ENCODE results near the gene TM9SF1.

TM9SF1 gene

DNA sequence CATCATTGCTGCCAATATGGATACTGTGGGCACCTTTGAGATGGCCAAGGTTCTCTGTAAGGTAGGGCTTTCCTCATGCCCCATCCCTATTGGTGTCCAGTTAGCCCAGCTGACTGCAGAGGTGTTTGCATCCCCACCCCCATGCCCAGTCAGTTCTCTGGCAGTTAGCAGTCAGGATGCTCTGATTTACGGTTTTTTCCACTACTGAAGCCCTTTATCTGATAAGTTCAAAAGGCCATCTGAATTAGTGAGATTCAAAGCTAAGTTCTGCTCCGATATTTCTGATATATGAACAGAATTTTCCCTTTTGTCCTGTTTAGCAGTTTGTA lies 38.3 kb upstream of the TM9SF1 start:
- Histone ChIP-seq H2AFZ (ENCODE audit: low read depth, low read length) (no peak overlapping the region), H3K4me1 (ENCODE audit: control insufficient read depth, insufficient read depth, low read depth, low read length) (peaks cover 12% of the 10 kb centered on the region), H3K4me2 (ENCODE audit: low read length, poor library complexity, severe bottlenecking) (peak overlapping the region; percentile 70), H4K91ac (ENCODE audit: low read length) (no peak overlapping the region), H3K23ac (ENCODE audit: low read length in 2 of 2) (no peak overlapping the region), H2BK15ac (ENCODE audit: low read depth, poor library complexity, severe bottlenecking) (no peak overlapping the region), H3K9me3 (ENCODE audit: control insufficient read depth, low read length) (no peaks in the 10 kb centered on the region), H3K18ac (ENCODE audit: low read depth in 1 of 2, low read length in 2 of 2) (no peak overlapping the region), H2BK5ac (ENCODE audit: low read depth, low read length, poor library complexity, severe bottlenecking) (no peak overlapping the region), H3K79me1 (replicated peaks; ENCODE audit: low read length, poor library complexity, severe bottlenecking) (peaks cover 29% of the 10 kb centered on the region), H3K36me3 (ENCODE audit: control insufficient read depth in 1 of 2, insufficient read depth in 2 of 2, low read depth in 1 of 2, low read length in 2 of 2) (peaks cover 24 to 51% of the 10 kb centered on the region in 2 experiments), H3K4ac (ENCODE audit: low read depth in 1 of 2, low read length in 2 of 2) (peak overlapping the region in 1 of 2 experiments; percentile 95), H3K27ac (ENCODE audit: low read length, poor library complexity, severe bottlenecking) (no peak overlapping the region), H4K8ac (ENCODE audit: low read length) (peak overlapping the region; percentile 93), H3K14ac (ENCODE audit: low read length in 2 of 2) (no peak overlapping the region), H2BK12ac (ENCODE audit: low read length in 2 of 2) (peak overlapping the region; percentile 1 to 45), H3K4me3 (ENCODE audit: insufficient read depth in 1 of 2, low read depth in 1 of 2, low read length in 2 of 2) (peak overlapping the region in 1 of 2 experiments; percentile 99), H2AK5ac (ENCODE audit: low read length, severe bottlenecking) (peak overlapping the region; percentile 64), H3K9ac (ENCODE audit: low read length) (peak overlapping the region; percentile 98), H2BK120ac (ENCODE audit: low read depth, low read length) (no peak overlapping the region), H3K27me3 (ENCODE audit: control insufficient read depth in 1 of 2, insufficient read depth in 1 of 2, low read length in 2 of 2) (no peaks in the 10 kb centered on the region)
- 86% methylated on average over 2 of the region's 2 CpGs for WGBS
- DNase-seq: no peak

DNA sequence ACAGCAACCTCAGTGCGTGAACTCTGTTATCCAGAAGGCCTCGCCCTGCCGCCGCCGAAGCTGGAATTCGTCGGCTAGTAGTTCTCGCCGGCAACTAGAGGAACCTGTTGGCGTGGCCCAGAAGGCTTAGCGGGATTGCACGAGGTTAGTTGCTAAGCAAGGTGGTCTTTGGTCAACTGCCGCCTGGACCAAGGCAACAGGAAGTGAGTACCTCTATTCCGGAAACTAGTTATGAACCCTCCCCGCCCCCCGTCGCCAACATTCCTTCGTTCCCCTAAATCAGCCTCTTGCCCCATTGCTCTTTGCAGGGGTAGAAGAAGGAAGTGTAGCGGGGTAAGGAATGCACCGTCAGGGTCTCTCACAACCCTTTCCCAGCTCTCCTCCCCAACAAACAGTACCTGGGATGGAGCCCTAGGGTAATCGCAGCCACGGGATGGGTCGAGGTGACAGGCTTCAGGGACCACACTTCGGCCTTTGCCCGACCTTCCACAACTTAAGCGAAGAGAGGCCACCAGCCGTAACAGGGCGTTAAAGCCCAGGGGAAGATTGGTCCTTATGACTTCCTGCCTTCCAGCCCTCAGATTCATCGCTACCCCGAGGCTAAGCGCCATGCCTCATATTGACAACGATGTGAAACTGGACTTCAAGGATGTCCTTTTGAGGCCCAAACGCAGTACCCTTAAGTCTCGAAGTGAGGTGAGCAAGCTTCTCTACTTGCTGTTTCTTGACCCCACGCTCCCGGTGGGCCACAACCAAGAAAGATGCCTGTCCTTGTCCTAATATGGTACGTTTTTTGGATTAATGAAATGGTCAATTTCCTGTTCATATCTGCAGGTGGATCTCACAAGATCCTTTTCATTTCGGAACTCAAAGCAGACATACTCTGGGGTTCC lies 37.6 kb upstream of the TM9SF1 start, which contains the start of gene GMPR2:
Gene GMPR2, plus strand, starts transcription at position 285 of the 893 bp plus-strand sequence. Its CDS starts 325 bp downstream, at position 610.
- Histone ChIP-seq H3K9me3 (ENCODE audit: control insufficient read depth, low read length) (no peaks in the 10 kb centered on the region), H2BK120ac (ENCODE audit: low read depth, low read length) (peak within 1 kb of the TSS; percentile 77), H4K8ac (ENCODE audit: low read length) (peak within 1 kb of the TSS; percentile 93), H2BK15ac (ENCODE audit: low read depth, poor library complexity, severe bottlenecking) (peak within 1 kb of the TSS; percentile 90), H3K27me3 (ENCODE audit: control insufficient read depth in 1 of 2, insufficient read depth in 1 of 2, low read length in 2 of 2) (no peaks in the 10 kb centered on the region), H3K9ac (ENCODE audit: low read length) (peak within 1 kb of the TSS; percentile 98), H3K4me2 (ENCODE audit: low read length, poor library complexity, severe bottlenecking) (peak within 1 kb of the TSS; percentile 75), H3K4me1 (ENCODE audit: control insufficient read depth, insufficient read depth, low read depth, low read length) (peaks cover 9% of the 10 kb centered on the region), H3K14ac (ENCODE audit: low read length in 2 of 2) (peak within 1 kb of the TSS in 1 of 2 experiments; percentile 85), H3K4ac (ENCODE audit: low read depth in 1 of 2, low read length in 2 of 2) (peak within 1 kb of the TSS; percentile 95 to 97), H2BK12ac (ENCODE audit: low read length in 2 of 2) (peak within 1 kb of the TSS; percentile 1 to 45), H3K23ac (ENCODE audit: low read length in 2 of 2) (peak within 1 kb of the TSS in 1 of 2 experiments; percentile 37), H4K91ac (ENCODE audit: low read length) (peak within 1 kb of the TSS; percentile 88), H3K18ac (ENCODE audit: low read depth in 1 of 2, low read length in 2 of 2) (peak within 1 kb of the TSS; percentile 96), H3K4me3 (ENCODE audit: insufficient read depth in 1 of 2, low read depth in 1 of 2, low read length in 2 of 2) (peak within 1 kb of the TSS; percentile 83 to 99), H3K79me1 (replicated peaks; ENCODE audit: low read length, poor library complexity, severe bottlenecking) (peaks cover 26% of the 10 kb centered on the region), H2AFZ (ENCODE audit: low read depth, low read length) (peak within 1 kb of the TSS; percentile 74), H2AK5ac (ENCODE audit: low read length, severe bottlenecking) (peak within 1 kb of the TSS; percentile 64), H3K27ac (ENCODE audit: low read length, poor library complexity, severe bottlenecking) (peak within 1 kb of the TSS; percentile 99), H3K36me3 (ENCODE audit: control insufficient read depth in 1 of 2, insufficient read depth in 2 of 2, low read depth in 1 of 2, low read length in 2 of 2) (peaks cover 24 to 51% of the 10 kb centered on the region in 2 experiments), H2BK5ac (ENCODE audit: low read depth, low read length, poor library complexity, severe bottlenecking) (peak within 1 kb of the TSS; percentile 80)
- DNase-seq: peak; percentile 26
- 10% methylated on average over 33 of the region's 38 CpGs for WGBS

DNA sequence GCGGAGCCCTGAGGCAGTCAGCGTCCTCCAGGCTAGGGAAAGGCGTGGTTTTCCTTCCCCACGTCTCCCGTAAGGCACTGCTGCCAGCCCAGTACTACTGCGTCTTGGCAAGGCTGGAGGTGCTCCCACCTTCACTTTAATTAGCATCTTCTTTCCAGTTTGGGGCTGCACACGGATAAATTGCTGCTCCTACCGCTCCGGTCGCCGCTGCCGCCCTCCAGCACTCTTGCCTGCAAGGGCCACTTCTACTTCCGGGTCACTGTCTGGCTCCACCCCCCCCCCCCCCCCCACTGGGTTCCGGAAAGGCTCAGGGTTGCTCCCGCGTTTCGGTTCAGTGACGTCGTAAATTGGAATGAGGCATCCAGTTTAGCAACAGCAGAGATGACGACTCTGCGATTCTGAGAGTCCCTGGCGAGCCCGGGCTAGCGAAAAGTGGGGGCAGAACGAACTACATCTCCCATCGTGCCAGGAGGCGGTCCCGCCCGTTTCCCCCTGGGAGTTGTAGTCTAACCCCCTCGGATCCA lies 36.9 kb upstream of the TM9SF1 start, which contains the start of gene NEDD8:
Gene NEDD8, minus strand, starts transcription at position 247 of the 524 bp plus-strand sequence. Its CDS starts 100 bp downstream, at position 147.
- Histone ChIP-seq H2BK120ac (ENCODE audit: low read depth, low read length) (peak within 1 kb of the TSS; percentile 77), H3K9me3 (ENCODE audit: control insufficient read depth, low read length) (no peaks in the 10 kb centered on the region)

More for the DNA sequence above, 36.9 kb upstream of the TM9SF1 start, which contains the start of gene NEDD8:
- Histone ChIP-seq H3K18ac (ENCODE audit: low read depth in 1 of 2, low read length in 2 of 2) (peak within 1 kb of the TSS; percentile 96), H4K91ac (ENCODE audit: low read length) (peak within 1 kb of the TSS; percentile 89), H2BK5ac (ENCODE audit: low read depth, low read length, poor library complexity, severe bottlenecking) (peak within 1 kb of the TSS; percentile 80), H3K4me1 (ENCODE audit: control insufficient read depth, insufficient read depth, low read depth, low read length) (peaks cover 9% of the 10 kb centered on the region), H3K9ac (ENCODE audit: low read length) (peak within 1 kb of the TSS; percentile 98), H4K8ac (ENCODE audit: low read length) (peak within 1 kb of the TSS; percentile 93), H3K79me1 (replicated peaks; ENCODE audit: low read length, poor library complexity, severe bottlenecking) (peaks cover 21% of the 10 kb centered on the region), H3K27ac (ENCODE audit: low read length, poor library complexity, severe bottlenecking) (peak within 1 kb of the TSS; percentile 99), H3K36me3 (ENCODE audit: control insufficient read depth in 1 of 2, insufficient read depth in 2 of 2, low read depth in 1 of 2, low read length in 2 of 2) (peaks cover 21 to 51% of the 10 kb centered on the region in 2 experiments), H3K23ac (ENCODE audit: low read length in 2 of 2) (peak within 1 kb of the TSS in 1 of 2 experiments; percentile 37), H2BK15ac (ENCODE audit: low read depth, poor library complexity, severe bottlenecking) (peak within 1 kb of the TSS; percentile 90), H3K4me2 (ENCODE audit: low read length, poor library complexity, severe bottlenecking) (peak within 1 kb of the TSS; percentile 75), H2BK12ac (ENCODE audit: low read length in 2 of 2) (peak within 1 kb of the TSS; percentile 1 to 32), H3K14ac (ENCODE audit: low read length in 2 of 2) (peak within 1 kb of the TSS in 1 of 2 experiments; percentile 85), H3K27me3 (ENCODE audit: control insufficient read depth in 1 of 2, insufficient read depth in 1 of 2, low read length in 2 of 2) (no peaks in the 10 kb centered on the region), H3K4ac (ENCODE audit: low read depth in 1 of 2, low read length in 2 of 2) (peak within 1 kb of the TSS; percentile 95 to 97), H3K4me3 (ENCODE audit: insufficient read depth in 1 of 2, low read depth in 1 of 2, low read length in 2 of 2) (peak within 1 kb of the TSS; percentile 83 to 99), H2AFZ (ENCODE audit: low read depth, low read length) (peak within 1 kb of the TSS; percentile 74), H2AK5ac (ENCODE audit: low read length, severe bottlenecking) (peak within 1 kb of the TSS; percentile 58)
- WGBS: under 1% methylated on average over 29 of the region's 30 CpGs
- DNase-seq: peak; percentile 99

All from mesenchymal stem cell (in vitro differentiated cells and primary cell).